Measurements from ENCODE around the gene AGBL1.

AGBL1 gene

DNA sequence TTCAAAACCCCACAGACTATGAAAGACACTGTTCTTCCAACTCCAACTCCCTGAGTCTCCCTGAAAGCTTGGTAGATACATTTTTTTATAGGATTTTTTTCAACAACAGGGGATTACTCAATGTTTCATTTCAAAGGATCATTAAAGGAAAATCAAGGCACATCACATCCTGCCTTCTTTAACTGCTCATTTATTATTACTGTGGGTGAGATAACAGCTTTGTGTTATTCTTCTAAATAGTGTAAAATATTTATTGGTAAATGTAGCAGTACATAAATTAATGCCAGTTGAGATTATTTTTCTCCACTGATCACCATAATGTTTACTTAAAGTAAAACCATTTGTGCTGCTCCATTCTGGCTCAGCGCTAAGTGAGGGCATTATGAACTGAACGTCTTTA is 57.2 kb downstream of the AGBL1 start:
- no peak overlapping the region for H3K9ac ChIP-seq
- no peak overlapping the region for H2AFZ ChIP-seq (ENCODE audit: low read depth)
- H3K4me1 ChIP-seq (ENCODE audit: low read depth, poor library complexity, severe bottlenecking): no peaks in the 10 kb centered on the region
- H3K4me3 ChIP-seq (IDR thresholded peaks at IDR 0.05; ENCODE audit: insufficient read depth, low read depth, low read length): no peak overlapping the region
- H3K79me2 ChIP-seq (ENCODE audit: insufficient read depth, low read depth): no peaks in the 10 kb centered on the region
- no peaks in the 10 kb centered on the region for H3K27me3 ChIP-seq (ENCODE audit: insufficient read depth, low read depth)
- no peaks in the 10 kb centered on the region for H4K20me1 ChIP-seq (ENCODE audit: insufficient read depth)
- TF ChIP-seq, protein P1, sequence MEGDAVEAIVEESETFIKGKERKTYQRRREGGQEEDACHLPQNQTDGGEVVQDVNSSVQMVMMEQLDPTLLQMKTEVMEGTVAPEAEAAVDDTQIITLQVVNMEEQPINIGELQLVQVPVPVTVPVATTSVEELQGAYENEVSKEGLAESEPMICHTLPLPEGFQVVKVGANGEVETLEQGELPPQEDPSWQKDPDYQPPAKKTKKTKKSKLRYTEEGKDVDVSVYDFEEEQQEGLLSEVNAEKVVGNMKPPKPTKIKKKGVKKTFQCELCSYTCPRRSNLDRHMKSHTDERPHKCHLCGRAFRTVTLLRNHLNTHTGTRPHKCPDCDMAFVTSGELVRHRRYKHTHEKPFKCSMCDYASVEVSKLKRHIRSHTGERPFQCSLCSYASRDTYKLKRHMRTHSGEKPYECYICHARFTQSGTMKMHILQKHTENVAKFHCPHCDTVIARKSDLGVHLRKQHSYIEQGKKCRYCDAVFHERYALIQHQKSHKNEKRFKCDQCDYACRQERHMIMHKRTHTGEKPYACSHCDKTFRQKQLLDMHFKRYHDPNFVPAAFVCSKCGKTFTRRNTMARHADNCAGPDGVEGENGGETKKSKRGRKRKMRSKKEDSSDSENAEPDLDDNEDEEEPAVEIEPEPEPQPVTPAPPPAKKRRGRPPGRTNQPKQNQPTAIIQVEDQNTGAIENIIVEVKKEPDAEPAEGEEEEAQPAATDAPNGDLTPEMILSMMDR (conservative IDR thresholded peaks at IDR 0.05; ENCODE audit: low read depth, low read length): no peak
- H3K4me2 ChIP-seq: no peak overlapping the region
- no peak overlapping the region for H3K27ac ChIP-seq
- no peaks in the 10 kb centered on the region for H3K36me3 ChIP-seq (ENCODE audit: insufficient read depth)

DNA sequence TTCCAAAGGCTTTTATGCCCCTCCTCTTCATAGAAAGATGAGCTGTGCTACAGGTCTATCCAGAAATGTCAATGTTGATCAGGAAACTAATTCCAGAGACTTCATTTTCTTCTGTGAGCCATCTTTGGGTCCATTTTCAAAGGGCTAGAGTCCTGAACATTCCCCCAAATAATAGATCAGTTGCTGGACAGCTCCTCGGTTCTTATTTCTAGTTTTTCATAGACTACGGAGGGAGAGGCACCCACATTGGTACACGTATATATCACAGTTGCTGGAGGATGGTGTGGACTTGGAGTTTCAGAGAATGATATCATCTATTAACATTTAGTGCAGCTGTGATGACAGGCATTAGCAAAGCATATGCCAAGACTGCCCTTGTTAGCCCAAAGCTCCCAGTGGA is 59.1 kb downstream of the AGBL1 start:
- Histone ChIP-seq H3K27me3 (ENCODE audit: insufficient read depth, low read depth) (no peaks in the 10 kb centered on the region), H3K79me2 (ENCODE audit: insufficient read depth, low read depth) (no peaks in the 10 kb centered on the region)

DNA sequence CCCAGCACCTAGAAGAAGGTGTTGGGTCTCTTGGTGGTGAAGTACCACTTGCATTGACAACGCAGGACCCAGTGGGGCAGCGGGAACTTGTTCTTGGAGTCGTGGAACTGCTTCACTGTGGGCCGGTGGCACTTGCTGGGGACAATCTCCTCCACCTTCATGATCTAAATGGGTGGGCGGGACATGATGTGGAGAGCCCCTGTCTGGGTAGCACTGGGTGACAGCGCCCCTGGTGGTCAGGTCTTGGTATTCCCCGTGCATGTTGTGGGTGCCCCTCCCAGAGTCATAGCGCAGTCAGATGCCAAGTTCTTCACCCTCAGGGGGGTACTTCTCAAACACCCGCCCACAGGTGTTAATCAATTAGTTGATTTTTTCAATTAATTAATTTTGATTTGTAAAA is 60.2 kb downstream of the AGBL1 start:
- H3K4me2 ChIP-seq: no peak overlapping the region
- no peak overlapping the region for H2AFZ ChIP-seq (ENCODE audit: low read depth)
- no peaks in the 10 kb centered on the region for H3K27me3 ChIP-seq (ENCODE audit: insufficient read depth, low read depth)
- no peak overlapping the region for H3K27ac ChIP-seq
- H3K4me1 ChIP-seq (ENCODE audit: low read depth, poor library complexity, severe bottlenecking): no peaks in the 10 kb centered on the region
- no peak overlapping the region for H3K4me3 ChIP-seq (IDR thresholded peaks at IDR 0.05; ENCODE audit: insufficient read depth, low read depth, low read length)
- no peaks in the 10 kb centered on the region for H4K20me1 ChIP-seq (ENCODE audit: insufficient read depth)
- no peaks in the 10 kb centered on the region for H3K36me3 ChIP-seq (ENCODE audit: insufficient read depth)
- TF ChIP-seq, protein P1 (conservative IDR thresholded peaks at IDR 0.05; ENCODE audit: low read depth, low read length): 0 out of 2 replicates have a peak, but pooled peaks have one; percentile 49
- no peak overlapping the region for H3K9ac ChIP-seq
- H3K79me2 ChIP-seq (ENCODE audit: insufficient read depth, low read depth): no peaks in the 10 kb centered on the region

More for the DNA sequence above, 59.1 kb downstream of the AGBL1 start:
- H3K36me3 ChIP-seq (ENCODE audit: insufficient read depth): no peaks in the 10 kb centered on the region
- TF ChIP-seq, protein P1 (conservative IDR thresholded peaks at IDR 0.05; ENCODE audit: low read depth, low read length): no peak
- H3K4me2 ChIP-seq: no peak overlapping the region
- H3K27ac ChIP-seq: no peak overlapping the region
- no peak overlapping the region for H3K9ac ChIP-seq
- H2AFZ ChIP-seq (ENCODE audit: low read depth): no peak overlapping the region
- H3K4me3 ChIP-seq (IDR thresholded peaks at IDR 0.05; ENCODE audit: insufficient read depth, low read depth, low read length): no peak overlapping the region
- no peaks in the 10 kb centered on the region for H3K4me1 ChIP-seq (ENCODE audit: low read depth, poor library complexity, severe bottlenecking)
- no peaks in the 10 kb centered on the region for H4K20me1 ChIP-seq (ENCODE audit: insufficient read depth)

DNA sequence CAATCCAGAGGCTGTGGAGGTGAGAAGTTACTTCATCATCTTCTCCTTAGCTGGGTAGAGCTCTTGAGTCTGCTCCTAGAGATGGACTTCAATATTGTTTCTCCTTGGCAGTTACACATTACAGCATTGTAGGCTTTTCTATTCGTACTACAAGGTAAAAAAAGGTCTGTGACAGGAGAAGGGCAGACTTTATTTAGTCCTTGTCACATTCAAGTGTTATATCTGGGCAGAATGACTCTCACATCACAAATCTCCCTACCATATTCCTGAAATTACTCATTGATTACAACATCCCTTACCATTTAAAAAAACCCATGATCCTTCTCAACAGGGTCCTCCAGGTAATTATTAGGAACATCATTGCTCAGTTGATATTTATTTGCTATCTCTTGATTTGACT is 75.0 kb downstream of the AGBL1 start:
- Histone ChIP-seq H2AFZ (ENCODE audit: low read depth) (no peak overlapping the region), H3K27ac (no peak overlapping the region), H3K79me2 (ENCODE audit: insufficient read depth, low read depth) (no peaks in the 10 kb centered on the region), H3K27me3 (ENCODE audit: insufficient read depth, low read depth) (no peaks in the 10 kb centered on the region), H3K4me2 (no peak overlapping the region), H3K36me3 (ENCODE audit: insufficient read depth) (no peaks in the 10 kb centered on the region), H3K9ac (no peak overlapping the region), H3K4me1 (ENCODE audit: low read depth, poor library complexity, severe bottlenecking) (no peaks in the 10 kb centered on the region), H3K4me3 (IDR thresholded peaks at IDR 0.05; ENCODE audit: insufficient read depth, low read depth, low read length) (no peak overlapping the region), H4K20me1 (ENCODE audit: insufficient read depth) (no peaks in the 10 kb centered on the region)
- TF ChIP-seq, protein P1 (conservative IDR thresholded peaks at IDR 0.05; ENCODE audit: low read depth, low read length): no peak
